Sigmoid colon (tissue), 4 donors: ENCODE results near the gene SSBP4.

Experiments used
- CTCF ChIP-seq, 4 experiments: fragments of 450-650 bp in 3 of 4; fragments of 200-600 bp in 1 of 4; IDR thresholded peaks; one replicate each; pipeline ENCODE4 v1.5.1; 2016 to 2019; ENCODE audit warnings: antibody characterized with exemption in 4 of 4, mild to moderate bottlenecking in 3 of 4, moderate library complexity in 2 of 4
- EP300 ChIP-seq, 4 donors: sonication (generic); formaldehyde crosslinking; IDR thresholded peaks; one replicate each; pipeline ENCODE4 v1.6.1; 2017; ENCODE audit warnings: antibody characterized with exemption in 4 of 4
- POLR2AphosphoS5 ChIP-seq, 4 donors: sonication (generic); formaldehyde crosslinking; IDR thresholded peaks; one replicate each; pipeline ENCODE4 v1.6.1; 2017; ENCODE audit warnings: antibody characterized with exemption in 4 of 4

- TF ChIP-seq CTCF (IDR thresholded peaks at IDR 0.05) (no peak), EP300 (IDR thresholded peaks at IDR 0.05) (no peak), POLR2AphosphoS5 (IDR thresholded peaks at IDR 0.05) (no peak)
These were observed 54.5 kb downstream of the SSBP4 start for GRCh38 chr19:18473706-18474087.
